HG03521 (cell line): ENCODE measurements around the gene MARCO.

Experiments used
- ATAC-seq: cut with Tn5 transposase; IDR thresholded peaks from one replicate; pipeline ENCODE4 v1.9.1; 2021; ENCODE audit warnings: mild to moderate bottlenecking, moderate library complexity; ENCODE audit not compliant: unreplicated experiment

Gene MARCO

DNA sequence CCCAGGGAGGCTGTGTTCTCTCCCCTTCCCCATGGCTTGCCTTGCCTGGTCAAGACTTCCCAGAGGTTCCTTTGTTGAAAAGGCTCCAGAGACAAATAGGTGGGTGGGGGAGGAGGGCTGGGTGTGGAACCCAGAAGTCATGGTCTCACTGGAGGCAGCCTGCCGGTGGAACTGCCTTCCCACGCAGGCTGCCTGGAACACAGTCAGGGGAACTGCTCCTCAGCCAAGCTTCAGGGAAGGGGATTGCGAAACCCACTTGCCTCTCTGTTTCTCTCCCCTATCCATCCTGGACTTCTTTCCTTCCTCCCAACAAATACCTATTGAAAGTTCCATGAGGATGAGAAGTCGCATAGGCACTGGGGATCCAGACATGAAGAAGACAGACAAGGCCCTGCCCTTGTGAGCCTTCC lies 31.6 kb downstream of the MARCO start:
- ATAC-seq: no peak

DNA sequence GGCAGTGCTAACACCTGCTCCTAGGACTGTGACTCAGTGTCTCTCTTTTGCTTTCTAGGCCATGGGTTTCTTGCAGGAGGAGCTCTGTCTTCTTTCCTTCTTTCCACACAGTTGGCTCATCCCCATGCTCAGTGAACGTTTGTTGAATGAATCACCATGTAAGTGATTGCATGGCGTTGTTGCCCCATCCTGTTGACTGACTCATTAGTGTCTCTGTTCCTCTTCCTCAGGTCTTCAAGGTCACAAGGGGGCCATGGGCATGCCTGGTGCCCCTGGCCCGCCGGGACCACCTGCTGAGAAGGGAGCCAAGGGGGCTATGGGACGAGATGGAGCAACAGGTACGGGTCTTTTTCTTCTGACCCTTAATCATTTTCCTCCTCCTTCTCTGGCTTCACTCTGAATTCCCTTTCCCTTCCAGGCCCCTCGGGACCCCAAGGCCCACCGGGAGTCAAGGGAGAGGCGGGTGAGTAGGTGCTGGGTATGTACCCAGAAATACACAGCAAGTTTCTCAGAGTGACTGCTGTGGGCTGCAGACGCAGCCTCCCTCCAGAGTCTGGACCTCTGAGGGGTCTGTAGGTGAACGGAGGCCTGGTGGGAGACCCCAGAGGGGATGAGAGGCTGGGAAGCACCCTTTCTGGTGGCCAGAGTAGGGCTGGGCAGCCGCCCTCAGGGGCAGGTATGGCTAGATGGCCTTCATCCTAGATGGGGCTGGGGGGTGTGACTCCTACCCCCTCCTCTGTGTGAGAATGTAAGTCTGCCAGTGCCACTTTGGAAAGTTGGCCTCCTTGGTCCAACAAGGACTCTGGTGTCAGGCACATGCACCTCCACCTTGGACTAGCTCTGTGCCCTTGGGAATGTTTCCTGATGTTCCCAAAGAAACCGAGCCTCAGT lies 32.4 kb downstream of the MARCO start:
- no peak for ATAC-seq

DNA sequence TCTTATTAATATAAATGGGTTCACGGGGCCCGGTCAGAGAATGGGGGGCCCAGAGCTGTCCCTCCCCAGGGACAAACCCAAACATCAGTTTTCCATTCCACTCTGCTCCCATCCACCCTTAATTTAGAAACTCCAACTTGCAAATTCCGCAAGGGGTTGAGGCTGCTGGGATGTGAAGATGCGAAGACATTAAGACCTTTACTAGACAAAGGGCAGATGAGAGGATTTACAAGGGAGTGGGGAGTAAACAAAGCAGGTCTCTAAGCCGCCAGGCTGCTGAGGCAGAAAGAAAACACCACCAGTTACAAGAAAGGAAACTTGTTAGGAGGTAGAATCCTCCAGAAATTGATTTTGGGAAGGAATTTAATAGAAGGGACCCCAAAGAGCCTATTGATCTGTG lies 33.1 kb downstream of the MARCO start:
- no peak for ATAC-seq

DNA sequence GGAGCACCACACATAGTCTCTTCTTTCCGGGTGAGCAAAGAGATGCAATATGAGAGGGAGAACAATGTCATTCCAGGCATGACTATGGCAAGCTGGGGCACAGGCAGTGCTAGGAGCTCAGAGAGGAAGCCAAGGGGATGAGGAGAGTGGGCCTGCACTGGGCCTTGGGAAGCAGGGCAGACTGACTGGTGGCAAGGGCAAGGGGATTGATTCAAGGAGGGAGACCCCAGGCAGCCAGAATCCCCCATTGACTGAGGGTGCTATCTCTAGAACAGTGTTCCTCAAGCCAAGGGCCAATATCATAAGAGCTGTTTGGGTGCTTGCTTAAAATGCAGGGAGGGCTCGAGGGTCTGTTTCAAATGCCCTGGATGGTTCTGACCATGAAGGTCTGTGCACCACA lies 36.1 kb downstream of the MARCO start:
- no peak for ATAC-seq

DNA sequence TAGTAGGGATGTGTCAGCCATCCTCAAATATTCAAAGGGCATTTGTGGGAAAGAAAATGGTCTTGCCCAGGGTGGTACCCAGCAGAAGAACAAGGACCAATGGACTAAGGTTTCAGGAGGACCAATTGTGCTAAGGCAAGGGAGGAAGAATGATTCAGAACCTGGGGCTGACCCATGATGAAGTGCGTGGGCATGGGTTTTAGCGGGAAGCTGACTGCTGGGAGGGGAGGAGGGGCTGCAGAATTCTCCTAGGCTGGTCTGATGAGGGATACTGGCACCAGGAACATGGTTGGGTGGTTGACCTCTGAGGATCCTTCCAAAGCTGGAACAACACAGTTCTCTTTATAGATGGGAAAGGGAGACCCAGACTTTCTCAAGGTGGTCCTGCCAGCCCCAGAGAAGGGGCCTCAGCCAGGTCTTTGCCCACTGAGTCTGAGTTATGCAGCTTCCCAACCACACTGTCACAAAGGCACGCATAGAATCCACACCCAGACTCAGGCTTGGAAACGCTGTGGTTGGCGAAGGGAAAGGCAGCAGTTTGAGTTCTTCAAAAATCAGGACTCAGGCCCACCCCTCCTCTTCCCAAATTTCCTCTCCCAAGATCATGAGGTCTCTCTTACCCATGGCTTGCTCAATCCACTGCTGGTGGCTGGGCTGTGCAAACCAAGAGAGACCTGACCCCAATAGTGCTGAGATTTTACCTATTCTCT lies 37.3 kb downstream of the MARCO start:
- ATAC-seq: no peak

DNA sequence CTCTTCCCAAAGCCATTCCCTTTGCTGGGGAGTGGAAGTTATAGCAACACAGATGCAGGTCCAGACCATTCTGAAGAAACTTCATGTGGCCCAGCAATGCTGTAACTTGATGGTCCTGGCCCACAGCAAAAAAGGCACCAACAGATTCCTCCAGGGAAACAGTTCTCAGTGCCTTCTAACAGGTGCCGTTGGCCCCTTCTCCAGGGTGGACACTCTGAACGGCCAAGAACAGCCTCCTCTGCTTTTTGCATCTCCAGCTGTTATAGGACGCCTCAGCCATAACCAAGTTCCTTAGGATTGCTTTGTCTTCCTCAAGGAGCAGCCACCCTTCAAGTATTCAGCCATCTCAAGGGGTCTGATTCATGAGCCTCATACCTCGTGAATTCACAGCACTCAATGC lies 38.0 kb downstream of the MARCO start:
- ATAC-seq: no peak

DNA sequence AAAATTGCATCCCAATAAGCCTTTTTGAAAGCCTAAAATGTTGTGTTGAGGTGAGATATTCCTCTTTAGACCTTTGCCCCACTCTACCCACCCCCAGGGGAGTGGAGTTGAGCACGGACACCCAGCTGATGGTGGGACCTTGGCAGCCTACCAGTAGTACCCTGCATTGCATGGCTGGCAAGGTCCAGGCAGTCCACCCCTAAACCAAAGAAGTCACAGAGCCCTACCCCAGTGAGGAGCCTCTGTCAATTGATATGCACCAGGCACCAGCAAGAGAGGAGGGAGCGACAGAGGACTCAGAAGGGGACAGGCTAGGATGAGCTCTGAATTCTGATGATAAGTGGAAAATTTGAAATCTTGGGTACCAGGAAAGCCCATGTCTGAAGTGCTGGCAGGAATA lies 38.6 kb downstream of the MARCO start:
- no peak for ATAC-seq

DNA sequence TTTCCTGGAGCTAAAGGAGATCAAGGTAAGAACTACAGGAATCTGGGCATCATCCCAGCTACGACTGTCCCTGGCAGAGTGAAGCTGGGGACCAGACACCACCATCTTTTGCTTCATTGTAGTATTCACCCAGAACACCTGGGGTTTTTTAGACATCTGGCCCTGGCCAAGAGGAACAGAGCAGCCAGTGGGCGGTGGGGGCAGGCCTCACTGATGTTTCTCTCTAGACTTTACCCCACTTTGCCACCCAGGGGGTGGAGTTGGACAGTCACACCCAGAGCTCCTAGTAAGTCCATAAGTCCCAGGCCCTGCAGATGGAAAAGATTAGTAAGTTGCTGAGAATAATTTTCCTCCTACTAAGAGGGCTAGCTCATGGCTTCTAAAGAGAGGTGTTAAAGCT lies 39.6 kb downstream of the MARCO start:
- no peak for ATAC-seq

DNA sequence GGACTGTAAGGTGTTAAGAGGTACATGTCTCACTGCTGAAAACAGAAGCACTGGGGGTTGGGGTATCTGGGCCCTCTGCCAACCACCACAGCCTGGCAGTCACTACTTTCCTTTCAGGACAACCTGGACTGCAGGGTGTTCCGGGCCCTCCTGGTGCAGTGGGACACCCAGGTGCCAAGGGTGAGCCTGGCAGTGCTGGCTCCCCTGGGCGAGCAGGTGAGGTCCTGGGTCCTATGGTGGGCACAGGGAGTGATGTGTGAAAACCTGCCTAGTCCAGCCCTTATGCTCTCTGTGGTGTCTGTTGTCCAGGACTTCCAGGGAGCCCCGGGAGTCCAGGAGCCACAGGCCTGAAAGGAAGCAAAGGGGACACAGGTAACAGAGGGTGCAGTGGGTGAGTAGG lies 40.0 kb downstream of the MARCO start:
- ATAC-seq: no peak

DNA sequence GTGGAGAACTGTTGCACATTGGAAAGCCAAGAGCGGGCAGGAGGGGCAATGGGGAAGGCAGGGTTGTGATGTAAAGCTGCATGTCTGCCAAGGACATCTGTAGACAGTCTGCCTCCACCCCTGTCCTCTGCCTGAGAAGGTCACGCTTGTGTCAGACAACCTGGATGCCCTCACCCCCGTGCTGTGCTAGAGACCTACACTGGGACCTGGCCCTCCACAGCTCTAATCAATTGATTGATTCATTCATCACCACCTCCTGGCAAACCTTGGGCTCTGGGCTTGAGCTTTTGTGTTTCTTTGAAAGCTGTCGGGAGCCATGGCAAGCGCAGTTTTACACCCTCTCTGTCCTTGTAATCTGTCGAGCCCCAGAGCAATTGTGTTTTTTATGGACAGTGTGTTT lies 41.1 kb downstream of the MARCO start:
- ATAC-seq: no peak

DNA sequence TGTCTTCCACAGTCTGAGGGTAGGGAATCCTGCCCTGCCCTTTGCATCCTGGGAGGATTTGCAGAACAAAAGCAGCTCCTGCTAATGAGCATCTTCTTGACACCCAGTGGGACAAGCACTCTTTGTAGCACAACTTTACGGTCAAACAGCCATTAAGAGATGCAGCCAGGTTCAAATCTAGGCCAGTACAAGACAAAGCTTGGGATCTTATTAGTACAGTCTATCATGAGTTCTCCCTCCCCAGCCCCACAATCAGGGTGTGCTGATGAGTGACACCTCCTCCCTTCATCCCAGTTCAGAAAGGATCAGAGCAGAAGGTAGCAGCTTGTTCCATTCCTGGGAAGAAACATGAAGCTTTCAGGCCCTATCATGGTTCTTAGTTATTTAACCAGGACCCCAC lies 41.9 kb downstream of the MARCO start:
- no peak for ATAC-seq

DNA sequence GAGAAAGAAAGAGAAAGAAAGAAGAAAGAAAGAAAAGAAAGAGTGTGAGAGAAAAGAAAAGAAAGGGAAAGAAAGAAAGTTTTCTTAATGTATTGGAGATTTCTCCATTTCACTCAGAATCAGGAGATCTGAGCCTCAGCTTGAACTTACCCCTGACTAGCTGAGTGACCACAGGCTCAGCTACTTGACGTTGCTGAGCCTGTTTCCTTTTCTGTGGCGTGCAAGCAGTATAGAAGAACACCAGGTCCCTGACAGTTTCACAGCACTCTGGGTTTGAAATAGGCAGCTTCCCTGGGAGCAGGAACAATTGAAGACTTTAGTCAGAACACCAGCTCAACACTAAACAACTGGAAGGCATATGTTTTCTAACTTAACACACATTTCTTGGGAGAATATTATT lies 44.7 kb downstream of the MARCO start:
- no peak for ATAC-seq

DNA sequence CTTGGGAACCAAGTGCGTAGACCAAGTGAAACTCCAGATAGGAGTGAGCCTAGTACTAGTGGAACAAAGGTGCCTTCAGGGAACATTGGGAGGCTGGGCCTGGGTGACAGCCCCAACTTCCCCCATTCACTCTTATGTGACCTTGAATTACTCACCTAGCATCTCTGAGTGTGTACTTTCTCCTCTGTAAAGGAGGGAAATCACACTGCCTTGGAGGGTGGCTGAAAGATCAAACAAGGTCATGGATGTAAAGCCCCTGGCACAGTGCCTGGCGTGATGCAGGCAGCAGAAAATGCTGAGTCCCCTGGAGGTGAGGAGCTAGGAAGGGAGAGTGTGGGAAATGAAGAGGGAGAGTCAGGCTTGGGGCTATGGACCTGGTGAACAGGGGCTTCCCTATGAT lies 45.9 kb downstream of the MARCO start:
- ATAC-seq: no peak

DNA sequence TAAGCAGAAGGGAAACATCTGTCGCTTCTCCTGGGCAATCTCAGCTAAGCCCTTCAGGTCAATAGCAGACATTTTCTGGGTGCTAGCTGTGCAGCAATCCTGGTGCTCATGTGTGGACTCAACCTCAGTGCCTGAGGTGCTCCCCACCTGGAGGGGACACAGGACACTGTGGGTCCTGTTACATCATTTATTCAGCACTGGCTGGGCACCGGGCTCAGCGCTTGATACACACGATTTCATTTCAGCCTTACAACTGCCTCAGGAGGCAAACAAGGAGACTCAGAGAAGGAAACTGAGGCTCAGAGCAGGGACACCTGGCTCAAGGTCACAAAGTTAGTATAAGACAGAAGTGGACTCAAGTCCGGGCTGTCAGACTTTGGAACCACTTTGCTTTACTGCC lies 46.7 kb downstream of the MARCO start:
- ATAC-seq: no peak

DNA sequence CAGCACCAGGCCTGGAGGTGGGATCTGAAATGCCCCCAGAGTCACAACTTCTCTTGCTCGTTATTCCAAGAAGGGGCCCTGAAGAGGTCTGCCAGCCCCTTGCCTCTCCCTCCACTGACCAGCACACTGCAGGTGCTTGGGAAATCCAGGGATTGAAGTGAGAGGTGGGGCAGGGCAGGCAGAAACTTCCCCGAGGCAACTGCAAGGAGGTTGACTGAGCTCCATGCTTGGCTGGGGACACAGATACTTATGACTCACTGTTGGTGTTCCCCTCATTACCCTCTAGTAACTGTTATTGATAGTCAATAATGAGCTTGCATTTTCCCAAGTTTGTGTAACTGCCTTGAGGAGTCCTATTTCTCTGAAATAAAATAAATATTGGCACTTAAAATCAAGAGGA lies 47.5 kb downstream of the MARCO start:
- no peak for ATAC-seq

DNA sequence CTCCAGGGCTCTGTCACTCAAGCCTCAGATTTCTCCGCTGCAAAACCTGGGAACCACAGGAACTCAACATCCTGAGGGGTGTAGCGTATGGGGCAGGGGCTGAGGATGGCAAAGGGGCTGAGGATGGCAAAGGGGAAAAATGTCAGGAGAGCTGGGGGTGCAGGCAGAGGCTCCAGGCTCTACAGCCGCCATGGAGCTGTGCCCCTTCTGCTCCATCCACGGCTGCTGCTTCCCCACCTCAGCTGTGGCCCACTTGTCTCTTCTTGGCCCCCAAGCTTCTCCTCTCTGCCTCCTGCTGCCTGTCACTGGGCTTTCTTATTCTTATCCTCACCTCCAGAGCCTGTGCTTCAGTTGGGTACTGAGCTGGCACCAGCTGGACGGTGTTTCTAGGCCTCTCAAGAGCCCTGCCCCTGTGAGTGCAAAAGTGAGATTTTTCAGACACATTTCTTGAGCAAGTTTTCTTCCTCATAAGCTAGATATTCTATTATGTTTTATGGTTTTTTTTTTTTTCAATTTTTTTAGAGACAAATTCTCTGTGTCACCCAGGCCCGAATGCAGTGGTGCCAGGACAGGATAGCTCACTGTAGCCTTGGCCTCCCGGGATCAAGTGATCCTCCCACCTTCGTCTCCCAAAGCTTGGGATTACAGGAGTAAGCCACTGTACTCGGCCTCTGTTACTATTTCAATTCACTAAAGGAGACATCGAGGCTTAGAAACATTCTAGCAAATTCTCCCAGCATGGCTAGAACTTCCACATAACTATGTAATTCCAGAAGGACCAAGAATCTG lies 49.0 kb downstream of the MARCO start:
- ATAC-seq: no peak

DNA sequence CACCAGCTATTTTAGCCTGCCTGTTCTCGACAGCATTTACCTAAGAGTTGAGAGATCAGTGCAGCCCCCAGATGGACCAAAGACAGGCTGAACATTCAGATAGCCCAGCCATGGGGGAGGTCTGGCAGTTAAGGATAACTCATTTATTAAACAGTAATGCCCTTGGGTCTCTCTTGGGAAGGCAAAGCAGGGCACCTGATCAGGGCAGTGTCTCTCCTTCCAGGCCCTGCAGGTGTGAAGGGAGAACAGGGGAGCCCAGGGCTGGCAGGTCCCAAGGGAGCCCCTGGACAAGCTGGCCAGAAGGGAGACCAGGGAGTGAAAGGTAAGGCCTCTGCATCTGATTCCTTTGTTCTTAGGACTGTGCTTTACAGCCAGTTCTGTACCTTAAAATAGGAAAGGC lies 49.6 kb downstream of the MARCO start:
- no peak for ATAC-seq

DNA sequence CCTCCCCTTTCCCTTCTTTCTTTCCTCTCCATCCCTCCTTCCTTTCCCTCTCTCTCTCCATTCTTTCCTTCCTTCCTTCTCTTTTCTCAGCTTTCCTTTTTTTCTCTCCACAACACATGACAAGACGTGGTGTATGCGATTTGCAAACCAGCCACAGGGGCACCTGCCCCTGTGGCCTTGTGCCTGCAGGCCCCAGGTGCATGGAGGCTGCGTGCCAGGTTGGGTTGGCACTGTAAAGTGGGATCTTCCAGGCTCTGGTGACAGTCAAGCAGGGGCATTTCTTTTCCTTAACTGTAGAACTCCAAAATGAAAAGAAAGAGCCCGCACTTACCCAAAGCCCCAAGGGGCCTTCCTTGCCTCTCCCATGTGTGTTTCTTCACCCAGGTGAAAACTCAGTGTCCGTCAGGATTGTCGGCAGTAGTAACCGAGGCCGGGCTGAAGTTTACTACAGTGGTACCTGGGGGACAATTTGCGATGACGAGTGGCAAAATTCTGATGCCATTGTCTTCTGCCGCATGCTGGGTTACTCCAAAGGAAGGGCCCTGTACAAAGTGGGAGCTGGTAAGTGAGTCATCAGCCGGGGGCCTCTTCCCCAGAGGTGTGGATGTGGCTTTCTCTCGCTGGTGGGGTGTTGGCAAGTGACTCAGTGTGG lies 50.9 kb downstream of the MARCO start:
- ATAC-seq: no peak

DNA sequence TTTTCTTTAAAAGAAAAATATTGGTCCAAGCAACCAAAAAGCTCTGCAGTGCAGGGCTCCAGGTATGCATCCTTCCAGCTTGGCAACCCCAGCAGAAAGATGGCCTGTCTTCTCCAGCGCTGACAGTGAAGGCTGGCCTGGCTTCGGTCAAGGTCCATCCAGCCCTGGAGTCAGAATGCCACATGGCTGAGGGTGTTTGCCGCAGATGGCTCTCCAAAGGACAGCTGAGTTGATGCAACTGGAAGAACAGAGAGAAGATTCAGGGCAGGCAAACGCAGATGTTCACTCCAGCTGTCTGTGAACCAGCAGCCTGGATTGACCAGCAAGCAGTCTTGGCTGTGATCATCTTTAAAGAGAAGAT lies 51.4 kb downstream of the MARCO start:
- ATAC-seq: no peak

DNA sequence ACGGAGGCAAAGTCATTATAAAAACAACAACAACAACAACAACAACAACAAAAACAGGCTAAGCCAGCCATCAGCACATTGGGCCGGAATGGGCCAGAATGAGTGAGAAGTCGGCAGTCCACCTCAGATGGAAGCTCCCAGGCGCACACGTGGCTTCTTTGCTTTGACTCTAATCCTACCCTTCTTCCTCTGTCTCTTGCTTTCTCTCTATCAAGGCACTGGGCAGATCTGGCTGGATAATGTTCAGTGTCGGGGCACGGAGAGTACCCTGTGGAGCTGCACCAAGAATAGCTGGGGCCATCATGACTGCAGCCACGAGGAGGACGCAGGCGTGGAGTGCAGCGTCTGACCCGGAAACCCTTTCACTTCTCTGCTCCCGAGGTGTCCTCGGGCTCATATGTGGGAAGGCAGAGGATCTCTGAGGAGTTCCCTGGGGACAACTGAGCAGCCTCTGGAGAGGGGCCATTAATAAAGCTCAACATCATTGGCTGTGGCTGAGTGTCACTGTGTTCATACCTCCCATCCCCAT lies 52.2 kb downstream of the MARCO start:
- no peak for ATAC-seq

DNA sequence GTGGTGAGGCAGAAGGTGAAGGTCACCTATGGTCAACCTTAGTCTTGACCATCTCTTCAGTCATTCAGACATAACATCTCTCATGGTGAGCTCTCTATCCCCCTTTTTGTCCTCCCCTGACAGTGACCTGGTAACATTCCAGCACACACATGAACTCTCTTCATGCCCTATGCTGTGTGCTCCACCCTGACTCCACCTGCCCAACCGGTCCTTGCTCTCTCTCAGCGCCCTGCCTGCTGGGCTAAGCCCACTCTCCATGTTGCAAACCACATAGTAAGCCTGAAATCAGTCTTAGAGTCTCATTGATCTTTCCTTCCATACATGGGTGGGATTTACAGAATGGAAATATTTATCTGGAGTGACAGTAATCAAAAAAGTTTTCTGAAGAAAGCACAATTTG lies 52.8 kb downstream of the MARCO start:
- no peak for ATAC-seq
